ENCODE measurements around the gene NLGN4Y. TPM values are rescaled to one million over a fixed set of nuclear protein-coding genes. Genes with fewer than 3 reads are reported as not detected.

Gene NLGN4Y
- total RNA-seq, 2 experiments from 2014 or later = 0.72 to 1.2 TPM

GRCh38 chrY:14641853-14642252 is 117.5 kb downstream of the NLGN4Y start:
- ChIA-PET CTCF (no interaction called here), POLR2A (no interaction called here)

- ChIA-PET POLR2A (no interaction called here), CTCF (no interaction called here)
Observed at GRCh38 chrY:14644157-14644952, 120.0 kb downstream of the NLGN4Y start.

GRCh38 chrY:14679181-14679580 is 154.9 kb downstream of the NLGN4Y start:
- ChIA-PET CTCF (no interaction called here), POLR2A (no interaction called here)

- CTCF ChIA-PET = no interaction called here
Observed at GRCh38 chrY:14694543-14694942, 170.2 kb downstream of the NLGN4Y start.

GRCh38 chrY:14708158-14708557 is 183.8 kb downstream of the NLGN4Y start:
- ChIA-PET POLR2A (no interaction called here), CTCF (no interaction called here)

More at GRCh38 chrY:14694543-14694942, 170.2 kb downstream of the NLGN4Y start:
- POLR2A ChIA-PET = no interaction called here

GRCh38 chrY:14741596-14741995 is 217.3 kb downstream of the NLGN4Y start:
- ChIA-PET POLR2A (no interaction called here), CTCF (no interaction called here)

GRCh38 chrY:14748329-14748728 is 224.0 kb downstream of the NLGN4Y start:
- CTCF ChIA-PET = no interaction called here
- POLR2A ChIA-PET = no interaction called here

GRCh38 chrY:14755571-14755970 is 231.2 kb downstream of the NLGN4Y start:
- CTCF ChIA-PET = no interaction called here
- POLR2A ChIA-PET = no interaction called here

- ChIA-PET CTCF (no interaction called here), POLR2A (no interaction called here)
Observed at GRCh38 chrY:14762903-14763302, 238.6 kb downstream of the NLGN4Y start.

GRCh38 chrY:14763600-14763999 is 239.3 kb downstream of the NLGN4Y start:
- ChIA-PET CTCF (no interaction called here), POLR2A (no interaction called here)

GRCh38 chrY:14778208-14778607 is 253.9 kb downstream of the NLGN4Y start:
- POLR2A ChIA-PET = no interaction called here
- CTCF ChIA-PET = no interaction called here

GRCh38 chrY:14793104-14793503 is 268.8 kb downstream of the NLGN4Y start:
- ChIA-PET POLR2A (no interaction called here), CTCF (no interaction called here)

- ChIA-PET POLR2A (interaction anchor here (0.6 kb wide), 1 partner anchor 43 kb away, joined by 4 read pairs; no protein-coding TSS in a partner anchor), CTCF (no interaction called here)
Observed at GRCh38 chrY:14793674-14794073, 269.3 kb downstream of the NLGN4Y start.

- ChIA-PET POLR2A (no interaction called here), CTCF (no interaction called here)
Observed at GRCh38 chrY:14798010-14798409, 273.7 kb downstream of the NLGN4Y start.

GRCh38 chrY:14801096-14801495 is 276.8 kb downstream of the NLGN4Y start:
- POLR2A ChIA-PET = no interaction called here
- CTCF ChIA-PET = no interaction called here

- ChIA-PET CTCF (no interaction called here), POLR2A (no interaction called here)
Observed at GRCh38 chrY:14802125-14802524, 277.8 kb downstream of the NLGN4Y start.

- ChIA-PET POLR2A (no interaction called here), CTCF (no interaction called here)
Observed at GRCh38 chrY:14804041-14804440, 279.7 kb downstream of the NLGN4Y start.

GRCh38 chrY:14818452-14818851 is 294.1 kb downstream of the NLGN4Y start:
- CTCF ChIA-PET = no interaction called here
- POLR2A ChIA-PET = no interaction called here

- CTCF ChIA-PET = no interaction called here
- POLR2A ChIA-PET = no interaction called here
Observed at GRCh38 chrY:14822201-14822600, 297.9 kb downstream of the NLGN4Y start.

- ChIA-PET POLR2A (no interaction called here), CTCF (no interaction called here)
Observed at GRCh38 chrY:14822906-14823305, 298.6 kb downstream of the NLGN4Y start.

GRCh38 chrY:14824583-14824982 is 300.3 kb downstream of the NLGN4Y start:
- ChIA-PET POLR2A (no interaction called here), CTCF (no interaction called here)

- POLR2A ChIA-PET = no interaction called here
- CTCF ChIA-PET = no interaction called here
Observed at GRCh38 chrY:14825728-14826127, 301.4 kb downstream of the NLGN4Y start.

Data from activated CD8-positive, alpha-beta memory T cell treated with anti-CD3 and anti-CD28 coated beads for 36 hours (primary cell).